ENCODE results near the gene SERPINE3.

The SERPINE3 gene

DNA sequence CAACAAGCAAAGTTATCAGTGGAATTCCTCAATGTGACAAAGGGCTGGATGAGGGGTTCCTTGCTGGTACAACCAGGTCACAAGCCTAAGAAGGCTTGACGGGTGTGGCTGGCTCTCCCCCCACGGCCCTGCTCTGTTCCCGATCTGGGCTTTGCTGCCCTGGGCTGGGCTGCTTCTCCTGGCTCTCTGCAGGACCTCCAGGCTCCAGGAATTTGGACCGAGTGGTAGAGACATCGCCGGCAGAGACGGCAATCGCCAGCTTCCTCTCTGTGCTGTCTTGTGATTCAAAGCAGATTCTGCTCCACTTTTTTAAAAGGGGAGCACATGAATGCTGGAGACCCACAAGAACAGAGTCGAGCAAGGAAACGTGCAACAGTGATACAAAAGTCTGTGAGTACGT, at the start of gene SERPINE3:
SERPINE3 (plus strand) TSS at position 338 of the 400 bp plus-strand sequence. CDS start 1,401 bp downstream, outside the sequence.
- DNase-seq: no peak

- no peak for DNase-seq
Observed at GRCh38 chr13:51291341-51291740, 48.1 kb upstream of the SERPINE3 start.

- DNase-seq: no peak
Observed at GRCh38 chr13:51292000-51292565, 47.4 kb upstream of the SERPINE3 start.

- no peak for DNase-seq
Observed at GRCh38 chr13:51297556-51297955, 41.9 kb upstream of the SERPINE3 start.

- DNase-seq: no peak
Observed at GRCh38 chr13:51298812-51299211, 40.7 kb upstream of the SERPINE3 start.

DNA sequence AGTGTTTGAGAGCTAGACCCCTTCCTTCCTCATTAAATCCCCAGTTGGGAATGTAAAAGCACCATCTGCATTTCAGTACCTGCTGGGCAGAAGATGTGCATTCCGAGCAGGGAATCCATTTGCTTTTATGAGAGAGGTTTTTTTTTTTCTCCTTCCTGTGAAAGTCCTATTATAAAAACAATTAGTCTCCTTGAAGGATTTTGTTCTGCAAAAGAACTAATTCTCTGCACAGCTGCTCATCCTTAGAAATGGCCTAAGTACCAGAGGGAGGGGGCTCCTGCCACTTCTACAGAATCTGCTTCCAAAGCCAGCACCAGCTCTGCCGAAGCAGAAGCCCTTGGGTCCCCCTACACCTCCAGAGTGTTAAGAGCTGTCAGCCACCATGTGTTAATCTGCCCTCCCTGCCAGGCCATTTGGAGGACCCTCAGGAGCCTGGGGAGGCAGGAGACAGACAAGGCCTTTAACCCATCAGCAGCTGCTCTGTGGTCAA, 36.4 kb upstream of the SERPINE3 start:
- no peak for DNase-seq

DNA sequence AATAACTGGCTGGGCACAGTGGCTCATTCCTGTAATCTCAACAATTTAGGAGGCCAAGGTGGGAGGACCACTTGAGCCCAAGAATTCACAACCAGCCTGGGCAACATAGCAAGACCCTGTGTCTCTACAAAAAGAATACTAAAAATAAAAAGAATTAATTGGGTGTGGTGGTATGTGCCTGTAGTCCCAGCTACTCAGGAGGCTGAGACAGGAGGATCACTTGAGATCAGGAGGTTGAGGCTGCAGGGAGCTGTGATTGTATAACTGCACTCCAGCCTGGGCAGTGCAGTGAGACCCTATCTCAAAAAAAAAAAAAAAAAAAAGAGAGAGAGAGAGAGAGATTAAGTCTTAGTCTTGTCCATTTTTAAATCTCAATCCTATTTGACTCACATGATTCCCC, 35.6 kb upstream of the SERPINE3 start:
- DNase-seq: no peak

GRCh38 chr13:51305271-51305967, 34.1 kb upstream of the SERPINE3 start:
- DNase-seq: no peak

GRCh38 chr13:51308781-51309180, 30.7 kb upstream of the SERPINE3 start:
- no peak for DNase-seq

GRCh38 chr13:51311231-51311630, 28.3 kb upstream of the SERPINE3 start:
- DNase-seq: no peak

DNA sequence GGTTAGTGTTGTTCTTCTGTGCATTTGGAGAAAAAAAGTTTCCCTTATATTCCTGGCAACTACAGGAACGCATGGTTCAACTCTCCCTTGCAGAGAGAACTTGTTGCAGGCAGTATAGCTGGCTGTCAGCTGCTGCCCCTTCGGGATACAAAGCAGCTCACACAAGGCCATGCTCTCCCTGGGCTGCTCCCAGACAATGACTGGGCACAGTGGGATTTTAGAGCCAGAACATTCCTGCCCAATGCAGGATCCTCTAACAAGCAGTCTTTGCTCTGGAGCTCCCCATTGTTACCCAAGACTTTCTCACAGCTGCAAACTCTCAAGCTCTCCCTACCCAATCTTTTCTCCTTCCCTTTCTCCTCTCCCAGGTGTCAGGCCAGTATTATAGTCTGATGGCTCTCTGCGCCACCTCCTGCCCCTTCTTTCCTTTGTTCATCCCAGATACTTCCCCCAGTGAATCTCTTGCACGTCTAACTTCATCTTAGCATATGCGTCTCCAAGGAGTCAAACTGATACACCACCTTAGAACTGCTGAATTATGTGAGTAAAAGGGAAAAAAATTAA, 27.5 kb upstream of the SERPINE3 start:
- no peak for DNase-seq

DNA sequence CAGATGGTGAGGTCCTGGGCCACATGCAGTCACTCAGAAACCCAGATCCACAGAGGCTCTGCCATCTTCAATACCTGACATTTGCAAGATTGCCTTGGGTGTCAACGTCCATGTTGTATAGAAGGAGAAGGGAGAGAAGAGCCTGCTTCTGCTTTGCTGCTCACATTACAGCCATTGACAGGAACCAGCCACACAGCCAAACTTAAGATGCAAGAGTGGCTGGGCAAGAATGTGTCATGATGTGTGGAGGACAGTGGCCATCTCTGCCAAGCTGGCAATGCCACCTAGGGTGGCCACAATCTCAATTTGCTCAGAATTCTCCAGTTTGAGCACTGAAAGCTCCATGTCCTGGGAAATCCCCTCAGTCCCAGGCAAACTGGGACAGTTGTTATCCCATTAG, 25.9 kb upstream of the SERPINE3 start:
- no peak for DNase-seq

DNA sequence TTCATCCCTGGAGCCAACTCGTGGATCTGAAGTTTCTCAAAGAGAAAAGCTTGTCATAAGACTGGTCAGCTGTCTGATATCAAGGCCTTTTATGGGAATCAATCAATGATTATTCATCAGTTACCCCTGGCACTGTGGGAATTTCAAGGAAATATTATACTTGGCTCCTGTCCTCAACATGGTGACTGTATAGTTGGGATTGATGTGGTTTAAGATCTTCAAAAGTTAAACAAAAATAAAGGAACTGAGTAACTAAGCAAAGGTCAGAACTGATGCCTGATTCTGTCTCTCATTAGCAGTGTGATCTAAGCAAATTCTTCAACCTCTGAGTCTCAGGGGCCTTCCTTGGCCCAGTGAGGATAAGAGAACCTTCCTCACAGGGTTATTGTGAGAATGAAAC, 22.2 kb upstream of the SERPINE3 start:
- no peak for DNase-seq

DNA sequence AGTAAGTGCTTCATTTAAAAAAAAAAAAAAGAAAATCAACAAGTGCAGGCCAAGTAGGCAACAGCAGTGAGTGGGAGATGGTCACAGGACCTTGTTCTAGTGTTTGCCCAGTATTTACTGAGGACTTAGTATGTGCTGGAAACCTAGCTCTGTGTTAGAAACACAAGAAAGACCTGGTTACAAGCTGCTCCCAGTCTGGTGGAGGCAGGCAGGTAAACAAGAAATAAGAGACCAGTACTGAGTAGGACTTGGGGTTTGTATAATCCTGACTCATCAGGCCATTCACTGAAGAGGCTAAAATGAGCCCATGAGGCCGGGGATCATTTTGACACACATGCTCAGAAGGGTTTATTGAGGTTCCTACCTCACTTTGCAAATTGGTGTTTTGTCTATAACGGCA, 21.5 kb upstream of the SERPINE3 start:
- no peak for DNase-seq

GRCh38 chr13:51318876-51319275, 20.6 kb upstream of the SERPINE3 start:
- DNase-seq: no peak

DNA sequence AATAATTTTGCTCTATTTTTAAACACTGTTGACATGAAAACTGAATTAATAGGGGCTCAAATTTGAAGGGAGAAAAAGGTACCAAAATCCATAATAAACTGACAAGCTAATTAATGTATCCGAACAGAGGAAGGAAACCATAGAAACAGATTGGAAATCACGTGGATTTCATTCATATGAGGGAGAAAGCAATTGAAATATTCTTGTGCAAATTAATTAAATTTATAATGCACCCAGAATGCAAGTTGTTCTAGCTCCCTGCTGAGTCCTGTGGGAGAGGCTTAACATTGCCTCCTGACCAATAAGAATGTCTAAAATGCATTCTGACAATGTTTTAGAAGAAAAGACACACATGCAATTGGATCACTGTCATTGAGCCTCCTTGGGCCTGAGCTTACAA, 17.7 kb upstream of the SERPINE3 start:
- no peak for DNase-seq

GRCh38 chr13:51322826-51323225, 16.7 kb upstream of the SERPINE3 start:
- DNase-seq: no peak

DNA sequence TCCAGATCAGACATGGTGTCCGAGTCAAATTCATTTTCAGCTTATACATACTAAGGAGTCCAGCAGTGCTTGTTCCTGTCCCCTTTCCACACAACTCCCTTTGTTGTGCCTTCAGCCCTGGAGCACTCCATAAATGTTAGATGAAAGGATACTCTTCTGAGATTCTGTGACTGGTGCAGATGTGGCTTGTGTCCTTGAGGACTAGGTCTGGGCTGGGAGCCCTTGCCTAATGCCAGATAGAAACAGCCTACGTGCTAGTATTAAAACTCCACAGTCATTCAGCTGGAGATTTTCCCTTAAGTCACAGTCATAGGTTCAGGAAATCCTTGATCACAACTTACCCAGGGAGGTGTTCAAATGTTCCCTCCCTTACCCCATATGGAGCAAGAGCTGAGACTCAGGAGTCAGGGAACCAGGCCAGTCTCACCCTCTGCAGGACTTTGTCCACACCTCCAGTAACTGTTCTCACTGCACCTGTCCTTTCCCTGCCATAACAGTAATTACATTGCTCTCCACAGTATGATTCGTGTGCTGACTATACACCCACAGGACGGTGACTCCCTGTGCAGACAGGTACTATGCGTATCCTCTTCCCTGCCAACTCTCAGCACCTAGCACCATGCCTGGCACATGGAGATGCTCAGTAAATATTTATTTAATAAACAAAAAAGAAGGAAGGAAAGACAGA, 15.5 kb upstream of the SERPINE3 start:
- DNase-seq: no peak

GRCh38 chr13:51324714-51325420, 14.6 kb upstream of the SERPINE3 start:
- no peak for DNase-seq

- no peak for DNase-seq
Observed at GRCh38 chr13:51325837-51326236, 13.7 kb upstream of the SERPINE3 start.

GRCh38 chr13:51326777-51327176, 12.7 kb upstream of the SERPINE3 start:
- DNase-seq: no peak

GRCh38 chr13:51327961-51328360, 11.5 kb upstream of the SERPINE3 start:
- no peak for DNase-seq

DNA sequence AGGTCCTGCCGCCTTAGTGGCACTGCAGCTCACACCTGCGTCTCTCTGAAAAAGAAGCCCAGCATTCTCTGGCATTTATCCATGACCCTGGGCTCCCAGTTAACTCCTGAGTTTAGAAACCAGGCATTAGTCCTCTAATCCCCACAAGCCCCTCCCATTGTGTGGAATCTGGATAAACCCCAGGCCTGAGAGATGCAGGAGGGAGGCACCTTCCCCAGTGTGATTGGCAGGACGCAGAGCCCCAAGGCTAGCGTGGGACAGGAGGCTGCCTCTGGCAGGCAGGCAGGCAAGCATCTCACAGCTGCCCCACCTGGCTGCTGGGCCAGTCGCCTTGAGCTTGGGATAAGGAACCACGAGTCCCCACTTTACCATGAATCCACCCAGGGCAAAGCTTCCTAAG, 11.0 kb upstream of the SERPINE3 start:
- no peak for DNase-seq

Measured in stimulated activated CD4-positive, alpha-beta T cell treated with anti-CD3 and anti-CD28 coated beads, Interleukin-15, amount 100 ng/mL, for 24 hours (primary cell).